HG03457 (cell line): ENCODE measurements around the gene OR14A2.
"Not testable (repeated sequence)": the region's sequence is repeated elsewhere in the genome, so short reads cannot be mapped to it uniquely, and the experiment has no call there.

Source experiments
- ATAC-seq: cut with Tn5 transposase; IDR thresholded peaks from one replicate; pipeline ENCODE4 v1.9.1; 2021; ENCODE audit warnings: moderate number of reproducible peaks; ENCODE audit not compliant: unreplicated experiment

The OR14A2 gene

GRCh38 chr1:247748041-247748440 lies at the start of gene OR14A2:
TSS of gene OR14A2 (minus strand) at chr1:247748141.
- no peak for ATAC-seq

DNA sequence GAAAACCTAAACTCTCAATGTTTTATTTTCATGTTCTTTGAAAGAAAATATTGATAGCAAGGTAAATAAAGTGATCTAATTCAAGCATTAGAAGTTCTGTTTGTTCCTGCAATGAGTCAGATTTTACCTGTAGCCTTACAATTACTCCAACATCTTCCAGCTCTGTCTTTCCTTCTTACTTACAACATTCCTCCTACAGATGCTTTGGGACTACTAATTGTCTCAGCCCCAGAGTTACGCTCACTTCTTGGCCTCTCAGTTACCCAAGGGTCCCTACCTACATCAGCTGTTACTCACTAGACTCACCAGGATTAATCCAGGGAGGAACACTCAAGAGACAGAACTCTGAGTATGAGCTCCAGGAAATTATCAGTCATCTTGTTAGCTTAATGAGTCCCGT lies 49.6 kb upstream of the OR14A2 start:
- no peak for ATAC-seq

- ATAC-seq, result no peak
Measured at GRCh38 chr1:247769603-247770002, 21.7 kb upstream of the OR14A2 start.

GRCh38 chr1:247760456-247760855 lies 12.5 kb upstream of the OR14A2 start, which contains the start of gene OR1C1:
TSS of gene OR1C1 (minus strand) at chr1:247760556. CDS start at chr1:247758406, 2,150 bp downstream.
- no peak for ATAC-seq

GRCh38 chr1:247754311-247754710 lies 6.4 kb upstream of the OR14A2 start:
- ATAC-seq, result not testable (repeated sequence)

DNA sequence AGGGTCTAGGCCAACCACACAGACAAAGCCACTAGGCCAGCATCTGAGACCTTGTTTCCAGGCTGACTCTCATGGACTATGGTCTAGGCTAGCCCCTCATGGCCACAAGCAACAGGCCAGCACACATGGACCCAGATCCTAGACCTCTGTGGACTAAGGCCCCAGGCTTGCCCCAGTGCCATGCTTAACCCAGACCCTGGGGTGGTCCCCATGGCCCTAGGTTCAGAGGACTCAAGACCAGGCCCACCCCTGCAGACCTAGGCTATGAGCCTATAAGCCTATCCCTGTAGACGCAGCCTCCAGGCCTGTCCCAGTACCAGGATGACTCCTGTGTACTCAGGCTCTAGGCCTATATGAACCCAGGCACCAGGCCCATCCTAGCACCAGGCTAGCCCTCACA lies 1.9 kb upstream of the OR14A2 start:
- ATAC-seq, result no peak

GRCh38 chr1:247747616-247748015 lies 325 bp downstream of the OR14A2 start:
- no peak for ATAC-seq

DNA sequence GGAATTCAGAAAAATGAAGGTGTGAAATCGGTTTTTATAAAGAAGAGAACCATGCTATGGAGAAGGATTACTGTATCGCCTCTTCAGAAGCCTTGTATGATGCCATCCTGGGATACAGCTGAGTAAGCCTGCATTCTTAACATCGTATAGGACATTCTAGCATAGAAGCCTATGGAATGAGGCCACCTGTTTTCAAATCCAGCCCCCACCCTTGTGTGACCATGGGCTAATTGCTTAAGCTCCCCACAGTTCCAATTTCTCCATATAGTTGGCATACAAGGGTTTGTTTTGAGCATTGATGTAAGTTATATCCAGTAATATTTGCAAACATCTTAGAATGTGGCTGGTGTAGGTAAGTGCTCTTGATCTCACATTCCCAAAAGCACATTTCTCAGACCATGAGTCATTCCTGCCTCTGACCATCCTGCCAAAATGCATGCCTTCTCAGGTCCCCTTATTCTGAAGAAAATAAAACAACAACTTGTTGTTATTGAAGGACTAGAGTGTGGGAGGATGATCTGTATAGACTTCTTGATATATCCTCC lies 1.5 kb downstream of the OR14A2 start:
- no peak for ATAC-seq

DNA sequence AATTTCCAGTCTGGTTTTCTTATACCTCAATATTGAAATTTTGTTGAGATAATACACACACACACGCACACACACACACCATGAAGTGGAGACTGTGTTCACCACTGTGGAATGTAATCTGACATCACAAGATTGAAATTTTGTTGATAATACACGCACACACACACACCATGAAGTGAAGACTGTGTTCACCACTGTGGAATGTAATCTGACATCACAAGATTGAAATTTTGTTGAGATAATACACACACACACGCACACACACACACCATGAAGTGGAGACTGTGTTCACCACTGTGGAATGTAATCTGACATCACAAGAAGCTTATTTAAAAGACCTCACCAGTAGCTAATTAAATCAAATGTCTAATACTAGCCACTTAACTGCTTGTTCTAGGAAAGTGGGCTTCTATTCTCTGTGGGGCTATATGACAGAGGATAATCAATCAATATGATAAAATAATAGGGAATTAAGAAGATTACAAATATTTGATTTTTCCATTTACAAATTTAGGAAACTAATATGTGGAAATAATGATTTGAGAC lies 5.7 kb downstream of the OR14A2 start:
- ATAC-seq, result not testable (repeated sequence)

- no peak for ATAC-seq
Measured at GRCh38 chr1:247741756-247742155, 6.2 kb downstream of the OR14A2 start.

DNA sequence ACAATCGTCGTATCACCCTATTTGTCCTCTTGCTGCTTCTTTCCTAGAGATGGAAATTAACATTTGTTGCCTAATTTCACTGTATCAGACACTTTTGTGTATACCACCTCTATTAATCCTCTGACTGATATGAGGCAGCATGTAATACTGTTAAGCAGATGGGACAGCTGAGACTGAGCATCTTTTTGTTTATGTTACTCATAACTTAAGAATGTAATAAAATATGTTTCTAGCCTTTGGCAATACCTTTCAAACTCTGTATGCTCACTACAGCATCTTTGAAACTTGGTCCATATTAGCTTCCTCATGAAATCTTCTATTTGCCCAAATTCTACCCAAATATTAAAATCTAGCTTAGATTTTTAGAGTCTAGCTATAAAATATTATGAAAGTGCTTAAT lies 7.2 kb downstream of the OR14A2 start:
- no peak for ATAC-seq

GRCh38 chr1:247738315-247738714 lies 9.6 kb downstream of the OR14A2 start, which contains the start of gene OR14K1:
TSS of gene OR14K1 (plus strand) at chr1:247738615. CDS start at chr1:247738615, 0 bp downstream.
- ATAC-seq, result no peak

- no peak for ATAC-seq
Measured at GRCh38 chr1:247721222-247721621, 26.7 kb downstream of the OR14A2 start.

- no peak for ATAC-seq
Measured at GRCh38 chr1:247716546-247716945, 31.4 kb downstream of the OR14A2 start, which contains the start of gene OR6F1. TSS of gene OR6F1 (minus strand) at chr1:247716646. CDS start at chr1:247712755, 3,891 bp downstream.

DNA sequence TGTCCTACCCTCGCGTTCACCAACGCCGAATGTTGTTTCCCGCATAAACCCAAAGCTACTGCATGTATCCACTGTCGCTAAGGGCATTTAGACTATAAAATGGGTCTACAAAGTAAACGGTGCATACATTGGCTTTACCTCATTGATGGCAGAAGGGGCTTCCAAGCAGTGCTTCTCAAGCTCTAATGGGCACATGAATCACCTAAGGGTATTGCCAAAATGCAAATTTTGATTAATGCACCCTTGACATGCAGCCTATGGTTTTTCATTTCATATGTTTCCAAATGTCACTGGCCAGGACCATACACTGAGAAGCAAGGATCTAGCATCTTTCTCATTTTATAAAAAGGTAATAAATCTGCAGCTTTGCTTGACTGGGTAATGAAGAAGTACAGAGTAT lies 34.2 kb downstream of the OR14A2 start:
- no peak for ATAC-seq

GRCh38 chr1:247710681-247711080 lies 37.3 kb downstream of the OR14A2 start:
- not testable (repeated sequence) for ATAC-seq

- no peak for ATAC-seq
Measured at GRCh38 chr1:247701338-247701737, 46.6 kb downstream of the OR14A2 start.

- peak; percentile 65 for ATAC-seq
Measured at GRCh38 chr1:247681288-247681897, 66.5 kb downstream of the OR14A2 start.

GRCh38 chr1:247680171-247680570 lies 67.8 kb downstream of the OR14A2 start:
- no peak for ATAC-seq

GRCh38 chr1:247679639-247680038 lies 68.3 kb downstream of the OR14A2 start, which contains the start of gene OR13G1:
TSS of gene OR13G1 (minus strand) at chr1:247679739. CDS start at chr1:247673041, 6,698 bp downstream.
- no peak for ATAC-seq
